Measurements from ENCODE around the gene EVA1A.

GRCh38 chr2:75506101-75506697, 54.5 kb downstream of the EVA1A start:
- TF ChIP-seq CTCF (IDR thresholded peaks at IDR 0.05; ENCODE audit: borderline replicate concordance, extremely low read depth, low read length, poor library complexity, severe bottlenecking), result no peak
- no peak for TF ChIP-seq EZH2 (IDR thresholded peaks at IDR 0.05; ENCODE audit: borderline replicate concordance, low read depth, low read length, severe bottlenecking)
